Skeletal muscle satellite cell (primary cell): ENCODE data around the gene CSGALNACT2.
"Not testable (repeated sequence)": the region's sequence is repeated elsewhere in the genome, so short reads cannot be mapped to it uniquely, and the experiment has no call there.

Source experiments
- H3K27me3 ChIP-seq: 2 replicates; pipeline ENCODE4 v1.7.0; 2013; ENCODE audit warnings: low read length; ENCODE audit not compliant: control insufficient read depth, insufficient read depth
- H3K36me3 ChIP-seq: 2 replicates; pipeline ENCODE4 v1.7.0; 2013; ENCODE audit warnings: mild to moderate bottlenecking, control low read depth, low read length; ENCODE audit not compliant: insufficient read depth
- H3K4me1 ChIP-seq: 2 replicates; pipeline ENCODE4 v1.7.0; 2013; ENCODE audit warnings: low read length; ENCODE audit not compliant: control insufficient read depth, insufficient read depth
- H3K4me2 ChIP-seq: 2 replicates; pipeline ENCODE4 v1.7.0; 2013; ENCODE audit warnings: mild to moderate bottlenecking, low read length
- H3K4me3 ChIP-seq: 2 replicates; pipeline ENCODE4 v1.7.0; 2013; ENCODE audit warnings: low read length
- H3K9ac ChIP-seq: 2 replicates; pipeline ENCODE4 v1.7.0; 2013; ENCODE audit warnings: mild to moderate bottlenecking, low read depth, low read length, moderate library complexity
- H3K9me3 ChIP-seq: replicated peaks from 2 replicates; pipeline ENCODE4 v1.7.0; 2013; ENCODE audit warnings: mild to moderate bottlenecking, control low read depth, low read length

Gene CSGALNACT2

DNA sequence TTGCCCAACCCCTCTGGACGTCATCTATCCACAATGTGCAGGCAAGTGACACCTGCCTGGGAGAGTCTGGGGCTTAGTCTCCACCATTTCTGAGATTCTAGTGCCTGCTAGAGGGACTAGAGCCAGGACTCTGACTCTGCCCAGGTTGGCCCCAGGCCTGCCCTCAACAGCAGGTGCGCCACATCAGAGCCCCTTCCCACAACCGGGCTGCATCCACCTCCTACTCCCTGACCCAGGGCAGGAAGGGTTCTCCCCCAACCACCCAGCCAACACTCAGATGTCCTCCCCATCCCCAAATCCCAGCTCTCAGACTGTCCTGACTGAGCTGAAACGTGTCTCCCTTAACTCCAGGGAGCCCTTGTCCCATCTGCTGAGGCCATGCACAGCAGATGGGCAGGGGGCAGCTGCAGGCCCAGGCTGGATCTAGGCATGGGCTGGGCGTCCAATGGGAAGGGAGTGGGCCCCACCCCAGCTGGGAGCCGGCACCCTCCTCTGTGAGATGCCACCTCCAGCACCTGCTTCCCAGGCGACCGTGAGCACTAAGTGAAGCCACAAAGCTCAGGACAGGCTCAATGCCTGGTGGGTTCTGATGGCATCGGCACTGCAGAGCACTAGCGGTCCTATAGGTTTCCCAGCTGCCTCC lies 79.4 kb downstream of the CSGALNACT2 start:
- Histone ChIP-seq H3K27me3 (peaks cover 64% of the 10 kb centered on the region), H3K4me2 (no peak overlapping the region), H3K9ac (no peak overlapping the region), H3K4me1 (peaks cover 4% of the 10 kb centered on the region), H3K4me3 (no peak overlapping the region), H3K36me3 (no peaks in the 10 kb centered on the region), H3K9me3 (no peaks in the 10 kb centered on the region)

DNA sequence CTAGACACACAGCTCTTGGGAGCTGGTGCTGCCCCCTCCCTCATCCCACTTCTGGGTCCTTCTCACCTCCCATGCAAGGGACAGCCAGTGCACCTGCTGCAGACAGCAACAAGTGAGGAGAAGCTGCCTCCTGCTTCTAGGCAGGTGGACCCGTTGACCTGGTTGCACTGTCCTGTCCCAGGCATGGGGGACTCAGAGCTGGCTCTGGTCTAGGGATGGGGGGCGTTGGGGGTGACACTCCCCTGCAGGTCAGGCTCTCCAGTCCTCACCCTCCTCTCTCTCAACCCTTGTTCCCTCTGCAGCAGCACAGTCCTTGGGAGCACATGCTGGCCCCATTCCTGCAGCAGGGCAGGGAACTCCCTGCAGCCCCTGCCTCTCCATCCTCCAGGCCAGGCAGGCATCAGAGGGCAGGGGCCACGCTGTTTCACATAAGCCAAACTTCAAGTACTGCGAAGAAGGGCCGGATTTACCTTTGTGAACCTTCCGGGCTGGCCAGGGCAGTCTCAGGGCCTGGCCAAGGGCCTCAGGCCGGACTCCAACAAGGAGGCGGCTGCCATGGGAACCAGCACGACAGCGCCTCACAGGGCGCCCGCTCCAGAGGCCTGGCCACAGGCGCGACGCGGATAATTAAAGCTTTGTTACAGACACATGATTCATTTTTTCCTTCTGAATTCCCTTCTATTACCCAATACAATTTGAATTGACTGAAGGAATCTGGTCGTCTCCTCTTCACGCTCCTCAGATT lies 80.1 kb downstream of the CSGALNACT2 start:
- Histone ChIP-seq H3K36me3 (no peaks in the 10 kb centered on the region), H3K4me1 (peaks cover 4% of the 10 kb centered on the region), H3K4me2 (no peak overlapping the region), H3K4me3 (no peak overlapping the region), H3K27me3 (peaks cover 66% of the 10 kb centered on the region), H3K9me3 (no peaks in the 10 kb centered on the region), H3K9ac (no peak overlapping the region)

DNA sequence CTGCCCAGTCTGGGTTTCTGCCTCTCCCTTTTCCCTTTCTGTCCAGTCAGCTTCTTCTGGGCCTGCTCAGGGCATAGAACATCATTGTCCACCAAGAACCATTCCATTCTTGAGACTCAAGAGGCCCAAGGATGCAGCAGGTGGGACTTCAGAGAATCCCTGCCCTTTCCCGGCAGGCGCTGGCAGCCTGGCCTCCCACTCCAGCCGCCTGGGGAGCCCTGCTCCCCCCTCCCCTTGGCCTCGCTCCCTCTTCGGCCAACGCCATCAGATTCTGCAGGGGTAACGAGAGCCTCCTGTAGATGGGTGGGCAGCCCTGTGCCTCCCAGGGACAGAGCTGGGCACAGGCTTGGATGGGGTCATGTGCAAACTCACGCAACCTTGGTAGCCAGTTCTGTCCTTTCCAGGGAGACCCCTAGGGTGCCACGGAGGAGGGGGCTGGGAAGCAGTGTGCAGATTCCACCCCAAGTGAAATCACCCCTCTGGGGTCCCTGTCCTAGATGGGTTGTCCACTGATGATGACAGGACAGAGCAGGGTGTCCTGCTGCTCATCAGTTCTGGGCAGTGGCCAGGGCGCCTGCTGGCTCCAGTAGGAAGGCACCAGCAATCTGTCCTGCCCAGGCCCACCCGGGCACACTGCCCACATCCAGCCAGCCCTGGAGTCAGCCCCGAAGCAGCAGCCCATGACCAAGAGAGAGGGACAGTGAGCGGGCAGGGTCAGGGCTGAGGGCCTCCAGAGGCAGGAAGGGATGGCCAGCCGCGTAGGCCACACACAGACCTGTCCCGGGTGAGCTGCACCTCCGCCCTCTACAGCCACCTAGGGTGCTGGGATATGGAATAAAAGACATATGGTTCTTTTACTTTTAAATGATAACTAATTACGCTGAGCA lies 80.9 kb downstream of the CSGALNACT2 start:
- no peak overlapping the region for H3K9ac ChIP-seq
- no peak overlapping the region for H3K4me2 ChIP-seq
- H3K9me3 ChIP-seq = no peaks in the 10 kb centered on the region
- H3K36me3 ChIP-seq = no peaks in the 10 kb centered on the region
- peaks cover 4% of the 10 kb centered on the region for H3K4me1 ChIP-seq
- peaks cover 68% of the 10 kb centered on the region for H3K27me3 ChIP-seq
- H3K4me3 ChIP-seq = no peak overlapping the region

DNA sequence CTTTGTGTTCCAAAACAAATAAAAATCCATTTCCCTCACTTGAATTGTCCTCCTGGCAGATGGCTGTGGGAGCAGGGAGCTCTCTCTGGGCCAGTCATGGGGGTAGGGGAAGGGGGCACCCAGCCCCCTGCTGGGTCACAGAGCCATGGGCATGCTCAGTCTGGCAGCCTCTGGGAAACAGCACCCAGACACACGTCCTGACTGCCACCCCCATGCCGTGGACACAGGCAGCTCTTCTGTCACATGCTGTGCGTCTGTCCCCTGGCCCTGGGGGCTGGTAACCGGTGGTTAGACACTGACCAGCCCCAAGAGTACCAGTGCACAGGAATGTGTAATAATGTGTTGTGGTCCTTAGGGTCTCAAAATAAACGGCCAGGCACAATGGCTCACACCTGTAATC lies 81.6 kb downstream of the CSGALNACT2 start:
- Histone ChIP-seq H3K4me1 (peaks cover 4% of the 10 kb centered on the region), H3K4me3 (no peak overlapping the region), H3K9me3 (no peaks in the 10 kb centered on the region), H3K27me3 (peaks cover 68% of the 10 kb centered on the region), H3K36me3 (no peaks in the 10 kb centered on the region), H3K4me2 (no peak overlapping the region), H3K9ac (no peak overlapping the region)

DNA sequence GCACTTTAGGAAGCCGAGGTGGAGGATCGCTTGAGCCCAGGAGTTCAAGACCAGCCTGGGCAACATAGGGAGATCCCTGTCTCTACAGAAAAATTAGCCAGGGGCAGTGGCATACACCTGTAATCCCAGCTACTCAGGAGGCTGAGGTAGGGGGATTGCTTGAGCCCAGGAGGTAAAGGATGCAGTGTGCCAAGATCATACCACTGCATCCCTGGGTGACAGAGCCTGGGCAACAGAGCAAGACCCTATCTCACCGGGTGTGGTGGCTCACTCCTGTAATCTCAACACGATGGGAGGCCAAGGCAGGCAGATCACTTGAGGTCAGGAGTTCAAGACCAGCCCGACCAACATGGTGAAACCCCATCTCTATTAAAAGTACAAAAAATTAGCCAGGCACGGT lies 82.0 kb downstream of the CSGALNACT2 start:
- not testable (repeated sequence) for H3K36me3 ChIP-seq, H3K9me3 ChIP-seq, H3K4me1 ChIP-seq, H3K9ac ChIP-seq, H3K4me2 ChIP-seq, H3K4me3 ChIP-seq
- peaks cover 70% of the 10 kb centered on the region for H3K27me3 ChIP-seq

DNA sequence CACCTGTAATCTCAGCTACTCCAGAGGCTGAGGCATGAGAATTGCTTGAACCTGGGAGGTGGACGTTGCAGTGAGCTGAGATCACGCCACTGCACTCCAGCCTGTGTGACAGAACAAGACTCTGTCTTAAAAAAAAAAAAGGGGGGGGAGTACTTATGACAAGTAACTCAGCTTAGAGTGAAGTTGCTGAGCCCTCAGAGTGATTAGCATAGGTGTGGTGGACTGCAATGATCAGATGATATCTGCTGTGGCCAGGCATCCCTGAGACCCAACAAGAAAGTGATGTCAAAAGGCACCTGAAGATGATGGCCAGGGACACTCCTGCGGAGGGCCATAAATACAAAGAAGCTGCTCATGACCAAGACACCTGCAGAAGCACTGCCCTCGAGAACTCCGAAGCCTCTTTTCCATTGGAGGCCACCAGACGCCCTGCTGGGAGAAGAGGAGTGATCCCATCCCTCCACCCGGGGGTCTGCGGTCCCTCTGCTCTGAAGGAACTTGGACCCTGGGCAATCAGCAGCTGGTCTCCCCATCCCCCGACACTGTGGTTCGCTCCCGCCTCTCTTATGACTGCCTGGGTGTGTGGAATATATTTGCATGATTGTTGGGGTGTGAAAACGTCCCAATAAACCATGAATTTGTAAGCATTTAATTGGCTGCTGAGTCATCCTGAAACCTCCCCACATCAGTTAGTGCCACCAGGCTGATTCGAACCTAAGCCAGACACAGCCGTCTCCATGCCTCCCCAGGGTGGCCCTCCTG lies 82.6 kb downstream of the CSGALNACT2 start:
- H3K9me3 ChIP-seq = no peaks in the 10 kb centered on the region
- H3K4me2 ChIP-seq = no peak overlapping the region
- no peak overlapping the region for H3K9ac ChIP-seq
- H3K4me1 ChIP-seq = peaks cover 4% of the 10 kb centered on the region
- peaks cover 75% of the 10 kb centered on the region for H3K27me3 ChIP-seq
- no peaks in the 10 kb centered on the region for H3K36me3 ChIP-seq
- no peak overlapping the region for H3K4me3 ChIP-seq

DNA sequence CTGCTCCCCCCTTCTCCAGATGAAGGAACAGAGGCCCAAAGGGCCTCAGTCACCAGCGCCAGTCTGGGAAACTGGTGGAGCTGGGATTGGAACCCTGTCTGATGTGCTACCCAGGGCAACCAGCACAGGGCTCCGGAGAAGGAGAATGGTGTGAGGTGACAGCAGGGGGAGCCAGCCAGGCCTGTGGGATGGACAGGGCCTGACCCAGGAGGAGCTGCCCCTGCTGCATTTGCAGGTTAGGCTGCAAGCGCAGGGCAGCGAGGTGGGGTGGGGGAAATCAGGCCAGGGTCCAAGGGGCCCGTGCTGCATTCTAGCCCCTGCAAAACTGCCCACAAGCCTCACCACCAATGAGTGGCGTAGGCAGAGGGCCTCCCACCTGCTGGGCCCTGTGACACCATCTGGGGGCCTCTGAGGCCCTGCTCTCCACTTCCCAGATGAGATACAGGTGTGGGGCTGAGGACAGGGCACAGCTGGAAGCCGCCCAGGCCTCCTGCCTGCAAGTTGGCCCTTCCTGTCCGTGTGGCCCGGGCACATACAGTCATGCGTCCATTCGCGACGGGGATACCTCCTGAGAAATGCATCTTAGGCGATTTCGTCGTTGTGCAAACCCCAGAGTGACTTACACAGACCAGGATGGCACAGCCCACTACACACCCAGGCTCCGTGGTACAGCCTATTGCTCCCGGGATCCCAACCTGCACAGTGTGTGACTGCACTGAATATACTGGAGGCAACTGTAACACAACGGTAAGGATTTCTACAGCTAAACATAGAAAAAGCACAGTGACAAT lies 83.4 kb downstream of the CSGALNACT2 start:
- Histone ChIP-seq H3K9me3 (no peaks in the 10 kb centered on the region), H3K27me3 (peaks cover 73% of the 10 kb centered on the region), H3K4me1 (peaks cover 4% of the 10 kb centered on the region), H3K9ac (no peak overlapping the region), H3K4me2 (no peak overlapping the region), H3K36me3 (no peaks in the 10 kb centered on the region), H3K4me3 (no peak overlapping the region)

DNA sequence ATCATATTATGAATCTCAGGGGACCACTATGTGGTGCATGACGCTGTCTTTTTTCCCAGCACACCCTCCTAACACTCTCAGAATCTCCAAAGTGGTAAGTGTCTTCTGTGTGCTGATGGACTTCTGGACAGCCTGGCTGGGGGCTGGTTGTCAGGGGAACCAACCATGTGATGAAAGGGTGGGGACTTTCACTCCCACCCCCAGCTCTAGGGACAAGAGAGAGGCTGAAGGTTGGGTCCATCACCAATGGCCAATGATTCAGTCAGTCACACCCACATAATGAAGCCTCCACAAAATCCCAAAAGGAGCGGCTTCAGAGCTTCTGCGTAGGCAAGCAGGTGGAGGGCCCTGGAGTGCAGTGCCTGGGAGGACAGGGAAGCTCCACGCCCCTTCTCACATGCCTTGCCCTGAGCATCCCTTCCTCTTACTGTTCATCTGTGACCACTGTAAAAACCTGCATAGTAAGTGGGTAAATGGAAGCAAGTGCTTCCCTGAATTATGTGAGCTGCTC lies 84.0 kb downstream of the CSGALNACT2 start:
- no peak overlapping the region for H3K4me2 ChIP-seq
- H3K9me3 ChIP-seq = no peaks in the 10 kb centered on the region
- no peaks in the 10 kb centered on the region for H3K36me3 ChIP-seq
- H3K27me3 ChIP-seq = peaks cover 74% of the 10 kb centered on the region
- peaks cover 4% of the 10 kb centered on the region for H3K4me1 ChIP-seq
- no peak overlapping the region for H3K9ac ChIP-seq
- H3K4me3 ChIP-seq = no peak overlapping the region

DNA sequence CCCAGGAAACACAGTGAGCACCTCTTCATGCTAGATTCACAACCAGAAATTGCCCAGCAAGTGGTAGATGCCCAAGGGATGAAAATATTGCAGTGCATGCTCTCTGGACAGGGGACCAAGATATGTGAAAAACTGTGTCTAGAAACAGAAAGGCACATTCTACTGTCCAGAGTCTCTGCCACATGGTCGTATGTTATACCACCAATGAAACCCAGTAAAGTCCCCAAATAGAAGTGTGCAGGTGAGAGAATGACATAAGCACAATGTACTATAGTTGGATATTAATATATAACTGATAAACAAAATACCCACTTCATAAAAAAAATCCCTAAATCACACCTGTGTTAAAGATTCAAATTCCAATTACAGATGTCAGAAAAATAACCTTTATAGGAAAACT lies 84.8 kb downstream of the CSGALNACT2 start:
- H3K27me3 ChIP-seq = peaks cover 74% of the 10 kb centered on the region
- H3K9ac ChIP-seq = no peak overlapping the region
- H3K4me3 ChIP-seq = no peak overlapping the region
- H3K36me3 ChIP-seq = no peaks in the 10 kb centered on the region
- H3K4me2 ChIP-seq = no peak overlapping the region
- peaks cover 4% of the 10 kb centered on the region for H3K4me1 ChIP-seq
- H3K9me3 ChIP-seq = no peaks in the 10 kb centered on the region

DNA sequence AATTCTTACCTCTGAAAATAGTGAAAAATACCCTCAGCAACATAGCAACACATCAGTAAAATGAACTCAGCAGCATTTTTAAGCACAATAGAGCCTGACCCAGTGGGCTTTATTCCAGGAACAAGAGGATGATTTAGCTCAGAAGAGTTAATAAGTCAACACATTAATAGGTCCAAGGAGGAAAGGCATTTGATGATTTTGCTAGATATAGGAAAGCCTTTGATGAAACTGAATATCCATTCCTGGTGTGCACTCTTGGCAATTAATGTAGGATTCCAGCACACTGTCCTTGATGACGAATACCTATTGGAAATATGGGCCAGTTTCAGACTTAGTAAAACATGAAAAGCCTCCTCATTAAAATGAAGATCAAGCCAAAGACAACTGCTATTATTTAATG lies 86.1 kb downstream of the CSGALNACT2 start:
- H3K27me3 ChIP-seq = peaks cover 79% of the 10 kb centered on the region
- no peak overlapping the region for H3K9ac ChIP-seq
- H3K36me3 ChIP-seq = no peaks in the 10 kb centered on the region
- no peak overlapping the region for H3K4me3 ChIP-seq
- H3K4me1 ChIP-seq = no peaks in the 10 kb centered on the region
- no peaks in the 10 kb centered on the region for H3K9me3 ChIP-seq
- H3K4me2 ChIP-seq = no peak overlapping the region
